Uterus (tissue), 2 donors: ENCODE measurements around the gene LMBRD1.

Source experiments
- POLR2A ChIP-seq, 2 donors: fragments of 450-650 bp; IDR thresholded peaks; one replicate each; pipeline ENCODE4 v1.6.1; 2016; ENCODE audit warnings: antibody characterized with exemption in 2 of 2, mild to moderate bottlenecking in 1 of 2, moderate library complexity in 1 of 2
- TF ChIP-seq, protein P1 (sequence below), 4 experiments: fragments of 200-600 bp in 2 of 4; fragments of 450-650 bp in 2 of 4; sonication (generic) in 2 of 4; IDR thresholded peaks; one replicate each; pipeline ENCODE4 v1.5.1; 2016 to 2019; ENCODE audit warnings: antibody characterized with exemption in 4 of 4, mild to moderate bottlenecking in 2 of 4, moderate library complexity in 1 of 4

DNA sequence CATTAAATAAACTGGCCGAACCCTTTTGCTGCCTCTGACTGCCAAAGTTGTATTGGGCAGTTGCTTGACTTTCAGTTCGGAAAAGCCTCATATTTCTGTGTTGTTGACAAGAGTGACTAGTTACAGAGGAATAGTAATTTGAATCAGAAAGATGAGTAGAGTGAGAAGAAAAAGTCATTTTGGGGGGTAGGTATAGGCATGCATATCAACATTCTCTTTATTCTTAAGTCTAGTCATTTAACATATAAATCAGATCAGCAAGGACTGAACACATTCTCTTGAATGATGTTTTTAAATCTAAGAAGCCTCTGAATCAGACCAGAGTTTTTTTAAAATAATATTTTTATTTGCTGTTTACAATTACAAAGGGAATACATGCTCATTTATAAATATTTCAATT is 4.9 kb upstream of the LMBRD1 start:
- TF ChIP-seq, protein P1, sequence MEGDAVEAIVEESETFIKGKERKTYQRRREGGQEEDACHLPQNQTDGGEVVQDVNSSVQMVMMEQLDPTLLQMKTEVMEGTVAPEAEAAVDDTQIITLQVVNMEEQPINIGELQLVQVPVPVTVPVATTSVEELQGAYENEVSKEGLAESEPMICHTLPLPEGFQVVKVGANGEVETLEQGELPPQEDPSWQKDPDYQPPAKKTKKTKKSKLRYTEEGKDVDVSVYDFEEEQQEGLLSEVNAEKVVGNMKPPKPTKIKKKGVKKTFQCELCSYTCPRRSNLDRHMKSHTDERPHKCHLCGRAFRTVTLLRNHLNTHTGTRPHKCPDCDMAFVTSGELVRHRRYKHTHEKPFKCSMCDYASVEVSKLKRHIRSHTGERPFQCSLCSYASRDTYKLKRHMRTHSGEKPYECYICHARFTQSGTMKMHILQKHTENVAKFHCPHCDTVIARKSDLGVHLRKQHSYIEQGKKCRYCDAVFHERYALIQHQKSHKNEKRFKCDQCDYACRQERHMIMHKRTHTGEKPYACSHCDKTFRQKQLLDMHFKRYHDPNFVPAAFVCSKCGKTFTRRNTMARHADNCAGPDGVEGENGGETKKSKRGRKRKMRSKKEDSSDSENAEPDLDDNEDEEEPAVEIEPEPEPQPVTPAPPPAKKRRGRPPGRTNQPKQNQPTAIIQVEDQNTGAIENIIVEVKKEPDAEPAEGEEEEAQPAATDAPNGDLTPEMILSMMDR (IDR thresholded peaks at IDR 0.05), result no peak
- TF ChIP-seq POLR2A (IDR thresholded peaks at IDR 0.05), result no peak
